ENCODE data around the gene ZNF331. TPM values are rescaled to one million over a fixed set of nuclear protein-coding genes. Genes with fewer than 3 reads are reported as not detected.

The ZNF331 gene
- polyA plus RNA-seq, 3 donors = 6.6 to 42.4 (median 9.5) TPM

DNA sequence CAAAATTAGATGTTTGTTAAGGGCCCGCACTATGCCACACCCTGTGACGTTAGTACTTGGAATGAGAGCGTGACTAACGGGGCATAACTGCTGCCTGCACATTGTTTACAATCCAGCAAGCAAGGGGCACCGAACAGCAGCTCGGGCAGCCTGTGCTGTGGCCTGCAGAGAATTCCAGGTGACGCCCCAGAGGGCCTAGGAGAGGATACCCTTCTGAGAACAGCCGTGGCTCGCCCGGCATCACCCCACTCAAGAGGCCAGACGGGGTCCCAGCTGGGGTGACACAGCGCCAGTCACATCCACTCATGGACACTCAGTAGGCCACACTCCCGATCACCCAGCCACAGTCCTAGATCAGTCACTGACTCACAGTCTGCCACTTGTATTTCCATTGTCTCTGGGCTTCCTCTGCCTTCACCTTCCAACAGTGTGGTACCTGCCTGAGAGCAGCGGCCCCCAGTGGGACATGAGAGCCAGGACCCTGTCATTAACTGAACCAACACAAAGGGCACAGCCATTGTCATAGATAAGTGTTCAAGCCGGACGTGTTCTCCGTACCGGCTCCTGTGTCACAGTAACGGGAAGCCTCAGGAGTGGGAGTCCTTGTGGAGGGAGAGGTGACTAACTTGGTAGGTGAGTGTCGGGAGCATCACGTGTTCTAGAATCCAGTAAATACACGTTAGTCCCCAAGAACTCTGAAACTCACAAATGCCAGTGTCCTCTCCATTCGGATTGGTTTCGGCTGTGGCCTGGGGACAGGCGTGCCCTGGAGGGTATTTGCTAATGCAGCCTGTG lies 7.5 kb downstream of the ZNF331 start:
- Histone ChIP-seq H3K27ac (ENCODE audit: low read depth in 1 of 2, low read length in 2 of 2) (no peak overlapping the region), H2AFZ (ENCODE audit: insufficient read depth, low read depth, low read length, poor library complexity, severe bottlenecking) (no peak overlapping the region), H4K20me1 (ENCODE audit: insufficient read depth, low read length) (no peaks in the 10 kb centered on the region), H3K4me1 (ENCODE audit: control insufficient read depth in 1 of 2, insufficient read depth in 2 of 2, low read length in 2 of 2) (peaks cover 17 to 22% of the 10 kb centered on the region in 2 donors), H3K9me3 (replicated peaks in 1 of 2; ENCODE audit: control insufficient read depth in 1 of 2, insufficient read depth in 1 of 2, low read length in 2 of 2) (peaks cover 0 to 3% of the 10 kb centered on the region in 2 donors), H3K4me2 (replicated peaks; ENCODE audit: extremely low read depth, low read length, poor library complexity, severe bottlenecking) (no peak overlapping the region), H3K4me3 (replicated peaks in 1 of 3; ENCODE audit: low read depth in 2 of 3, low read length in 3 of 3) (no peak overlapping the region), H3K36me3 (replicated peaks in 1 of 2; ENCODE audit: control insufficient read depth in 1 of 2, insufficient read depth in 2 of 2, low read length in 2 of 2) (peaks cover 0 to 13% of the 10 kb centered on the region in 2 donors), H3K79me2 (ENCODE audit: insufficient read depth, low read length) (no peaks in the 10 kb centered on the region), H3K9ac (ENCODE audit: insufficient read depth, low read length, poor library complexity, severe bottlenecking) (no peak overlapping the region), H3K27me3 (ENCODE audit: control insufficient read depth in 2 of 2, insufficient read depth in 2 of 2, low read length in 2 of 2) (no peaks in the 10 kb centered on the region)
- TF ChIP-seq, protein P1, sequence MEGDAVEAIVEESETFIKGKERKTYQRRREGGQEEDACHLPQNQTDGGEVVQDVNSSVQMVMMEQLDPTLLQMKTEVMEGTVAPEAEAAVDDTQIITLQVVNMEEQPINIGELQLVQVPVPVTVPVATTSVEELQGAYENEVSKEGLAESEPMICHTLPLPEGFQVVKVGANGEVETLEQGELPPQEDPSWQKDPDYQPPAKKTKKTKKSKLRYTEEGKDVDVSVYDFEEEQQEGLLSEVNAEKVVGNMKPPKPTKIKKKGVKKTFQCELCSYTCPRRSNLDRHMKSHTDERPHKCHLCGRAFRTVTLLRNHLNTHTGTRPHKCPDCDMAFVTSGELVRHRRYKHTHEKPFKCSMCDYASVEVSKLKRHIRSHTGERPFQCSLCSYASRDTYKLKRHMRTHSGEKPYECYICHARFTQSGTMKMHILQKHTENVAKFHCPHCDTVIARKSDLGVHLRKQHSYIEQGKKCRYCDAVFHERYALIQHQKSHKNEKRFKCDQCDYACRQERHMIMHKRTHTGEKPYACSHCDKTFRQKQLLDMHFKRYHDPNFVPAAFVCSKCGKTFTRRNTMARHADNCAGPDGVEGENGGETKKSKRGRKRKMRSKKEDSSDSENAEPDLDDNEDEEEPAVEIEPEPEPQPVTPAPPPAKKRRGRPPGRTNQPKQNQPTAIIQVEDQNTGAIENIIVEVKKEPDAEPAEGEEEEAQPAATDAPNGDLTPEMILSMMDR (IDR thresholded peaks at IDR 0.05) = no peak
- H3K36me3 Mint-ChIP-seq = peaks cover 29 to 37% of the 10 kb centered on the region in 2 donors
- H3K9me3 Mint-ChIP-seq = peaks cover 0 to 14% (median 6%) of the 10 kb centered on the region in 7 donors
- 100% methylated on average over 12 of the region's 25 CpGs for WGBS (ENCODE audit: insufficient coverage)
- no peak for DNase-seq
- H3K4me1 Mint-ChIP-seq = peaks cover 27% of the 10 kb centered on the region
- no peak overlapping the region for H3K4me3 Mint-ChIP-seq
- intact Hi-C loops (cut with micrococcal nuclease) = no loop called here
- peak overlapping the region in 1 of 7 donors; percentile 52 for H3K27ac Mint-ChIP-seq
- peaks cover 0 to 2% (median 0%) of the 10 kb centered on the region in 3 donors for H3K27me3 Mint-ChIP-seq (ENCODE audit: low read depth in 3 of 3)

DNA sequence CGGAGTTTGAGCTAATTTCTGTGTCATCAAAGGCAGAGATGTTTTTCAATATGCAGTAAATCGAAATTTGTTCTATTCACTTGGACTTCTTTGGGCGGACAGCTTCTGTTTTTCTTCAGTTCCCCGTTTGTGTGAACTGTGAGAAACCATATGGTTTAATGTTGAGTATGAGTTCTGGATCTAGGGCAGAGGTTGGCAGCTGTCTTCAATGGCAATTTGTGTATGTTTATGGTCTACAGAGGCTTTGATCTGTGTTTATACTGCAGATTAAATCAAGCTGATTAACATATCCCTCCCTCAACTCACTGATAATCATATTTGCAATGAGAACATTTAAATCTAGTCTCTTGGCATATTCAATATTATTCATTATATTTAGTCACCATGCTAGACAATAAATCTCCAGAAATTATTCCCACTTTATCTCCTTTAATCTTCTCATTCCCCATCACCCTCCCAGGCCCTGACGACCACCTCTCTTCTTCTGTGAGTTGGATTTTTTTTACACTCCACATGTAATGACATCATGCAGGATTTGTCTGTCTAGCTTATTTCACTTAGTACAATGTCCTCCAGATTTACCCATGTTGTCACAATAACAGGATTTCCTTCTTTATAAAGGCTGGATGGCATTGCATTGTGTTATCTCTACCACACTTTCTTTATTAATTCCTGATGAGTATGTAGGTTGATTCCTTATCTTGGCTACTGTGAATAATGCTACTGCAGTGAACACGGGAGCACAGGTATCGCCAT lies 9.0 kb downstream of the ZNF331 start:
- intact Hi-C loops (cut with micrococcal nuclease) = no loop called here
- Histone ChIP-seq H3K36me3 (replicated peaks in 1 of 2; ENCODE audit: control insufficient read depth in 1 of 2, insufficient read depth in 2 of 2, low read length in 2 of 2) (peaks cover 0 to 8% of the 10 kb centered on the region in 2 donors), H3K9me3 (replicated peaks in 1 of 2; ENCODE audit: control insufficient read depth in 1 of 2, insufficient read depth in 1 of 2, low read length in 2 of 2) (peaks cover 0 to 3% of the 10 kb centered on the region in 2 donors), H3K9ac (ENCODE audit: insufficient read depth, low read length, poor library complexity, severe bottlenecking) (no peak overlapping the region), H3K4me3 (replicated peaks in 1 of 3; ENCODE audit: low read depth in 2 of 3, low read length in 3 of 3) (no peak overlapping the region), H3K4me2 (replicated peaks; ENCODE audit: extremely low read depth, low read length, poor library complexity, severe bottlenecking) (no peak overlapping the region), H2AFZ (ENCODE audit: insufficient read depth, low read depth, low read length, poor library complexity, severe bottlenecking) (no peak overlapping the region), H4K20me1 (ENCODE audit: insufficient read depth, low read length) (no peaks in the 10 kb centered on the region), H3K79me2 (ENCODE audit: insufficient read depth, low read length) (no peaks in the 10 kb centered on the region), H3K27me3 (ENCODE audit: control insufficient read depth in 2 of 2, insufficient read depth in 2 of 2, low read length in 2 of 2) (no peaks in the 10 kb centered on the region), H3K4me1 (ENCODE audit: control insufficient read depth in 1 of 2, insufficient read depth in 2 of 2, low read length in 2 of 2) (peaks cover 23 to 25% of the 10 kb centered on the region in 2 donors), H3K27ac (ENCODE audit: low read depth in 1 of 2, low read length in 2 of 2) (no peak overlapping the region)
- Mint-ChIP-seq H3K27me3 (ENCODE audit: low read depth in 3 of 3) (peaks cover 0 to 2% (median 0%) of the 10 kb centered on the region in 3 donors), H3K27ac (peak overlapping the region in 3 of 7 donors; percentile 10 to 65 (median 14)), H3K36me3 (peaks cover 27 to 29% of the 10 kb centered on the region in 2 donors), H3K4me1 (peaks cover 27% of the 10 kb centered on the region), H3K9me3 (peaks cover 0 to 14% (median 7%) of the 10 kb centered on the region in 7 donors), H3K4me3 (no peak overlapping the region)
- TF ChIP-seq, protein P1 (IDR thresholded peaks at IDR 0.05) = no peak
- WGBS (ENCODE audit: insufficient coverage) = 100% methylated on average over 1 of the region's 7 CpGs
- no peak for DNase-seq

All from CD14-positive monocyte (primary cell).